Panc1 (cell line): Measurements from ENCODE around the gene HYDIN. TPM values are rescaled to one million over a fixed set of nuclear protein-coding genes. Genes with fewer than 3 reads are reported as not detected.

Source experiments
- ATAC-seq: fragments of 200-7000 bp; cut with Tn5 transposase; 2 replicates; pipeline ENCODE4 v1.9.1; 2020; ENCODE audit warnings: mild to moderate bottlenecking, moderate library complexity
- BruUV-seq: library from RNA; stranded (reverse); fragments of 400-500 nt; replicated peaks from 2 replicates; lab custom pipeline; 2021; lab: Mats Ljungman, UMichigan
- CTCF ChIA-PET: fragments of 300-600 bp; sonication (Branson Sonifier 250); formaldehyde crosslinking; loops from one replicate; lab custom pipeline; 2022; ENCODE audit warnings: antibody characterized with exemption; lab: Charles Lee
- POLR2A ChIA-PET: fragments of 300-600 bp; sonication (Branson Sonifier 250); formaldehyde crosslinking; loops from one replicate; lab custom pipeline; 2022; ENCODE audit warnings: antibody characterized with exemption; lab: Charles Lee
- DNase-seq: peaks from one replicate; pipeline ENCODE4 v3.0.0-alpha.2; 2010; ENCODE audit warnings: low read depth, low spot score
- H3K27ac ChIP-seq: 2 replicates; pipeline ENCODE4 v1.5.1; 2011; ENCODE audit warnings: mild to moderate bottlenecking, low read length, inconsistent platforms
- H3K27me3 ChIP-seq: fragments of 200-500 bp; sonication (Bioruptor generic); 2 replicates; pipeline ENCODE4 v1.6.0; 2014; ENCODE audit warnings: low read length, inconsistent platforms; ENCODE audit not compliant: control insufficient read depth, insufficient read depth
- H3K36me3 ChIP-seq: fragments of 200-500 bp; sonication (Bioruptor generic); 2 replicates; pipeline ENCODE4 v1.5.1; 2014; ENCODE audit warnings: inconsistent platforms, mild to moderate bottlenecking, low read length, moderate library complexity; ENCODE audit not compliant: control insufficient read depth, insufficient read depth
- H3K4me1 ChIP-seq: 2 replicates; pipeline ENCODE4 v1.5.1; 2011; ENCODE audit warnings: inconsistent platforms, mild to moderate bottlenecking, low read length, moderate library complexity; ENCODE audit not compliant: control insufficient read depth, insufficient read depth
- H3K4me3 ChIP-seq, 2 experiments: 2 replicates each; pipeline ENCODE4 v1.5.1; 2011 to 2012; ENCODE audit warnings: low read depth in 2 of 2, low read length in 2 of 2, mild to moderate bottlenecking in 2 of 2, inconsistent platforms in 1 of 2, moderate library complexity in 1 of 2
- H3K9me3 ChIP-seq: fragments of 200-500 bp; sonication (Bioruptor generic); 2 replicates; pipeline ENCODE4 v1.5.1; 2014; ENCODE audit warnings: low read depth, mild to moderate bottlenecking, inconsistent platforms, low read length, moderate library complexity; ENCODE audit not compliant: control insufficient read depth, insufficient read depth
- CTCF ChIP-seq: fragments of 450-650 bp; IDR thresholded peaks from 2 replicates; pipeline ENCODE4 v1.5.1; 2017; ENCODE audit warnings: mild to moderate bottlenecking
- POLR2AphosphoS5 ChIP-seq: IDR thresholded peaks from 2 replicates; pipeline ENCODE4 v1.6.1; 2012; ENCODE audit warnings: mild to moderate bottlenecking, low read depth, low read length, moderate library complexity
- REST ChIP-seq, 2 experiments: IDR thresholded peaks; 2 replicates each; pipeline ENCODE4 v1.6.1; 2011 to 2012; ENCODE audit warnings: low read depth in 2 of 2, control low read depth in 1 of 2, low read length in 1 of 2, mild to moderate bottlenecking in 1 of 2, moderate library complexity in 1 of 2; ENCODE audit not compliant: insufficient read depth in 1 of 2
- SIN3A ChIP-seq: IDR thresholded peaks from 2 replicates; pipeline ENCODE4 v1.6.1; 2012; ENCODE audit warnings: low read depth, mild to moderate bottlenecking, low read length, moderate library complexity, borderline replicate concordance; ENCODE audit not compliant: insufficient read depth
- TCF7L2 ChIP-seq: IDR thresholded peaks from 2 replicates; pipeline ENCODE4 v1.6.1; 2011; ENCODE audit warnings: mild to moderate bottlenecking, low read depth, low read length, inconsistent platforms
- in situ Hi-C: cut with HindIII; loops from 2 replicates; pipeline ENCODE4 v1.10.0; 2016; ENCODE audit warnings: low sequenced_read_pairs, low pct_unique_long_range_greater_than_20kb
- intact Hi-C: fragments of 100-400 bp; cut with micrococcal nuclease; formaldehyde crosslinking; loops from one replicate; pipeline ENCODE4 v1.10.0; 2022; ENCODE audit not compliant: unreplicated experiment
- total RNA-seq: library from RNA; stranded (reverse); gene quantifications from one replicate; pipeline ENCODE4 v1.2.1, GENCODE V29; 2021; ENCODE audit not compliant: unreplicated experiment

HYDIN gene
- total RNA-seq, 1 experiment from 2014 or later, result 0.80 TPM

- POLR2A ChIA-PET, result no interaction called here
- Histone ChIP-seq H3K27ac (no peak overlapping the region), H3K9me3 (no peaks in the 10 kb centered on the region), H3K4me1 (no peaks in the 10 kb centered on the region), H3K27me3 (no peaks in the 10 kb centered on the region), H3K4me3 (no peak overlapping the region), H3K36me3 (no peaks in the 10 kb centered on the region; the same call in 1 of the 2 replicates)
- TF ChIP-seq CTCF (no peak), REST (IDR thresholded peaks at IDR 0.05; ENCODE audit: insufficient read depth in 1 of 2, low read depth in 2 of 2, low read length in 1 of 2) (no peak), TCF7L2 (no peak), SIN3A (no peak), POLR2AphosphoS5 (no peak)
- CTCF ChIA-PET, result no interaction called here
- in situ Hi-C loops, result no loop called here
- ATAC-seq (no peak), DNase-seq (no peak)
- no TSS peak for BruUV-seq
- intact Hi-C loops, result no loop called here
Measured at GRCh38 chr16:70780546-70780945, 450.0 kb downstream of the HYDIN start.

- DNase-seq (no peak), ATAC-seq (no peak)
- ChIA-PET POLR2A (no interaction called here), CTCF (interaction anchor here (0.6 kb wide), 1 partner anchor 70 kb away, joined by 3 read pairs; no protein-coding TSS in a partner anchor)
- Histone ChIP-seq H3K27me3 (no peaks in the 10 kb centered on the region), H3K36me3 (no peaks in the 10 kb centered on the region; the same call in 1 of the 2 replicates), H3K4me1 (no peaks in the 10 kb centered on the region), H3K9me3 (no peaks in the 10 kb centered on the region), H3K4me3 (no peak overlapping the region), H3K27ac (no peak overlapping the region)
- BruUV-seq, result no TSS peak
- intact Hi-C loops, result no loop called here
- no peak for TF ChIP-seq CTCF
- no peak for TF ChIP-seq TCF7L2
- no peak for TF ChIP-seq SIN3A
- TF ChIP-seq POLR2AphosphoS5, result no peak
- TF ChIP-seq REST (IDR thresholded peaks at IDR 0.05; ENCODE audit: insufficient read depth in 1 of 2, low read depth in 2 of 2, low read length in 1 of 2), result no peak
- in situ Hi-C loops, result no loop called here
Measured at GRCh38 chr16:70779361-70779760, 451.2 kb downstream of the HYDIN start.
